HG02763 (cell line): ENCODE results near the gene KLHL22.
A peak's percentile ranks its signal among the peaks of the same experiment; 100 is the strongest.
"Not testable (repeated sequence)": the region's sequence is repeated elsewhere in the genome, so short reads cannot be mapped to it uniquely, and the experiment has no call there.

Experiments used
- ATAC-seq: cut with Tn5 transposase; IDR thresholded peaks from one replicate; pipeline ENCODE4 v1.9.1; 2021; ENCODE audit warnings: mild to moderate bottlenecking, moderate library complexity; ENCODE audit not compliant: unreplicated experiment

Gene KLHL22

GRCh38 chr22:20506543-20507252, 11.1 kb upstream of the KLHL22 start:
- no peak for ATAC-seq

GRCh38 chr22:20504293-20504922, 8.8 kb upstream of the KLHL22 start:
- not testable (repeated sequence) for ATAC-seq

GRCh38 chr22:20503816-20504215, 8.2 kb upstream of the KLHL22 start:
- no peak for ATAC-seq

- ATAC-seq, result no peak
These were observed 4.2 kb upstream of the KLHL22 start for GRCh38 chr22:20499769-20500168.

GRCh38 chr22:20498913-20499312, 3.3 kb upstream of the KLHL22 start:
- no peak for ATAC-seq

GRCh38 chr22:20497426-20497825, 1.8 kb upstream of the KLHL22 start:
- no peak for ATAC-seq

GRCh38 chr22:20495861-20496681, 476 bp upstream of the KLHL22 start:
- ATAC-seq, result peak; percentile 84

GRCh38 chr22:20491346-20491745, 4.2 kb downstream of the KLHL22 start:
- ATAC-seq, result no peak

GRCh38 chr22:20490941-20491307, 4.7 kb downstream of the KLHL22 start:
- no peak for ATAC-seq

- ATAC-seq, result no peak
These were observed 5.2 kb downstream of the KLHL22 start for GRCh38 chr22:20490183-20490940.

GRCh38 chr22:20488946-20489345, 6.6 kb downstream of the KLHL22 start:
- ATAC-seq, result no peak

- no peak for ATAC-seq
These were observed 7.9 kb downstream of the KLHL22 start for GRCh38 chr22:20487715-20488114.

- no peak for ATAC-seq
These were observed 9.4 kb downstream of the KLHL22 start for GRCh38 chr22:20486229-20486628.

GRCh38 chr22:20484948-20485683, 10.5 kb downstream of the KLHL22 start:
- no peak for ATAC-seq

- ATAC-seq, result no peak
These were observed 11.8 kb downstream of the KLHL22 start for GRCh38 chr22:20483771-20484170.

GRCh38 chr22:20483143-20483506, 12.5 kb downstream of the KLHL22 start:
- ATAC-seq, result not testable (repeated sequence)

GRCh38 chr22:20479612-20480196, 15.9 kb downstream of the KLHL22 start:
- no peak for ATAC-seq

GRCh38 chr22:20478059-20478458, 17.5 kb downstream of the KLHL22 start:
- not testable (repeated sequence) for ATAC-seq

GRCh38 chr22:20475569-20475968, 20.0 kb downstream of the KLHL22 start:
- ATAC-seq, result not testable (repeated sequence)

- ATAC-seq, result no peak
These were observed 20.5 kb downstream of the KLHL22 start for GRCh38 chr22:20475115-20475436.
